Measurements from ENCODE around the gene ADAM12. TPM values are rescaled to one million over a fixed set of nuclear protein-coding genes. Genes with fewer than 3 reads are reported as not detected.

Gene ADAM12
- total and polyA plus RNA-seq, 2 experiments from 2014 or later, result 0.13 to 0.87 TPM

DNA sequence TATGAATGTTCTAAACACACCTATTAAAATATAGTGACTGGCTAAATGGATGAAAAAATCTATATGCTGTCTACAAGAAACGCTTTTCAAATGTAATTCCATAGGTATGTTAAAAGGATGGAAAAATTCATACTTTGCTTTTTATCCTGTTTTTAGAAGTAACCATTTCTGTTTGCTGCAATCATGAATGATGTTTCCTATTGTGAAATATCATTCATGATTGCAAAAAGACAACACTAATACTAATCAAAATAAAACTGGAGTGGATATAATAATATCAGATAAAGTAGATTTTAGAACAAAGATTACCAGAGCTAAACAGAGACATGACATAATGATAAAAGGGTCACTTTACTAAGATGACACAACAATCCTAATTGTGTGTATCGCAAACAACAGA lies 353.7 kb downstream of the ADAM12 start (continued):
- TF ChIP-seq, protein P1, sequence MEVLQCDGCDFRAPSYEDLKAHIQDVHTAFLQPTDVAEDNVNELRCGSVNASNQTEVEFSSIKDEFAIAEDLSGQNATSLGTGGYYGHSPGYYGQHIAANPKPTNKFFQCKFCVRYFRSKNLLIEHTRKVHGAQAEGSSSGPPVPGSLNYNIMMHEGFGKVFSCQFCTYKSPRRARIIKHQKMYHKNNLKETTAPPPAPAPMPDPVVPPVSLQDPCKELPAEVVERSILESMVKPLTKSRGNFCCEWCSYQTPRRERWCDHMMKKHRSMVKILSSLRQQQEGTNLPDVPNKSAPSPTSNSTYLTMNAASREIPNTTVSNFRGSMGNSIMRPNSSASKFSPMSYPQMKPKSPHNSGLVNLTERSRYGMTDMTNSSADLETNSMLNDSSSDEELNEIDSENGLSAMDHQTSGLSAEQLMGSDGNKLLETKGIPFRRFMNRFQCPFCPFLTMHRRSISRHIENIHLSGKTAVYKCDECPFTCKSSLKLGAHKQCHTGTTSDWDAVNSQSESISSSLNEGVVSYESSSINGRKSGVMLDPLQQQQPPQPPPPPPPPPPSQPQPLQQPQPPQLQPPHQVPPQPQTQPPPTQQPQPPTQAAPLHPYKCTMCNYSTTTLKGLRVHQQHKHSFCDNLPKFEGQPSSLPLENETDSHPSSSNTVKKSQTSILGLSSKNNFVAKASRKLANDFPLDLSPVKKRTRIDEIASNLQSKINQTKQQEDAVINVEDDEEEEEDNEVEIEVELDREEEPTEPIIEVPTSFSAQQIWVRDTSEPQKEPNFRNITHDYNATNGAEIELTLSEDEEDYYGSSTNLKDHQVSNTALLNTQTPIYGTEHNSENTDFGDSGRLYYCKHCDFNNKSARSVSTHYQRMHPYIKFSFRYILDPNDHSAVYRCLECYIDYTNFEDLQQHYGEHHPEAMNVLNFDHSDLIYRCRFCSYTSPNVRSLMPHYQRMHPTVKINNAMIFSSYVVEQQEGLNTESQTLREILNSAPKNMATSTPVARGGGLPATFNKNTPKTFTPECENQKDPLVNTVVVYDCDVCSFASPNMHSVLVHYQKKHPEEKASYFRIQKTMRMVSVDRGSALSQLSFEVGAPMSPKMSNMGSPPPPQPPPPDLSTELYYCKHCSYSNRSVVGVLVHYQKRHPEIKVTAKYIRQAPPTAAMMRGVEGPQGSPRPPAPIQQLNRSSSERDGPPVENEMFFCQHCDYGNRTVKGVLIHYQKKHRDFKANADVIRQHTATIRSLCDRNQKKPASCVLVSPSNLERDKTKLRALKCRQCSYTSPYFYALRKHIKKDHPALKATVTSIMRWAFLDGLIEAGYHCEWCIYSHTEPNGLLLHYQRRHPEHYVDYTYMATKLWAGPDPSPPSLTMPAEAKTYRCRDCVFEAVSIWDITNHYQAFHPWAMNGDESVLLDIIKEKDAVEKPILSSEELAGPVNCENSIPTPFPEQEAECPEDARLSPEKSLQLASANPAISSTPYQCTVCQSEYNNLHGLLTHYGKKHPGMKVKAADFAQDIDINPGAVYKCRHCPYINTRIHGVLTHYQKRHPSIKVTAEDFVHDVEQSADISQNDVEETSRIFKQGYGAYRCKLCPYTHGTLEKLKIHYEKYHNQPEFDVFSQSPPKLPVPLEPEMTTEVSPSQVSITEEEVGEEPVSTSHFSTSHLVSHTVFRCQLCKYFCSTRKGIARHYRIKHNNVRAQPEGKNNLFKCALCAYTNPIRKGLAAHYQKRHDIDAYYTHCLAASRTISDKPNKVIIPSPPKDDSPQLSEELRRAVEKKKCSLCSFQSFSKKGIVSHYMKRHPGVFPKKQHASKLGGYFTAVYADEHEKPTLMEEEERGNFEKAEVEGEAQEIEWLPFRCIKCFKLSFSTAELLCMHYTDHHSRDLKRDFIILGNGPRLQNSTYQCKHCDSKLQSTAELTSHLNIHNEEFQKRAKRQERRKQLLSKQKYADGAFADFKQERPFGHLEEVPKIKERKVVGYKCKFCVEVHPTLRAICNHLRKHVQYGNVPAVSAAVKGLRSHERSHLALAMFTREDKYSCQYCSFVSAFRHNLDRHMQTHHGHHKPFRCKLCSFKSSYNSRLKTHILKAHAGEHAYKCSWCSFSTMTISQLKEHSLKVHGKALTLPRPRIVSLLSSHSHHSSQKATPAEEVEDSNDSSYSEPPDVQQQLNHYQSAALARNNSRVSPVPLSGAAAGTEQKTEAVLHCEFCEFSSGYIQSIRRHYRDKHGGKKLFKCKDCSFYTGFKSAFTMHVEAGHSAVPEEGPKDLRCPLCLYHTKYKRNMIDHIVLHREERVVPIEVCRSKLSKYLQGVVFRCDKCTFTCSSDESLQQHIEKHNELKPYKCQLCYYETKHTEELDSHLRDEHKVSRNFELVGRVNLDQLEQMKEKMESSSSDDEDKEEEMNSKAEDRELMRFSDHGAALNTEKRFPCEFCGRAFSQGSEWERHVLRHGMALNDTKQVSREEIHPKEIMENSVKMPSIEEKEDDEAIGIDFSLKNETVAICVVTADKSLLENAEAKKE (CRISPR knock-in tag; IDR thresholded peaks at IDR 0.05), result no peak
- no peak for TF ChIP-seq EZH2phosphoT487 (IDR thresholded peaks at IDR 0.05; ENCODE audit: unreplicated experiment)
- TF ChIP-seq JUNB (IDR thresholded peaks at IDR 0.05; ENCODE audit: unreplicated experiment), result no peak

DNA sequence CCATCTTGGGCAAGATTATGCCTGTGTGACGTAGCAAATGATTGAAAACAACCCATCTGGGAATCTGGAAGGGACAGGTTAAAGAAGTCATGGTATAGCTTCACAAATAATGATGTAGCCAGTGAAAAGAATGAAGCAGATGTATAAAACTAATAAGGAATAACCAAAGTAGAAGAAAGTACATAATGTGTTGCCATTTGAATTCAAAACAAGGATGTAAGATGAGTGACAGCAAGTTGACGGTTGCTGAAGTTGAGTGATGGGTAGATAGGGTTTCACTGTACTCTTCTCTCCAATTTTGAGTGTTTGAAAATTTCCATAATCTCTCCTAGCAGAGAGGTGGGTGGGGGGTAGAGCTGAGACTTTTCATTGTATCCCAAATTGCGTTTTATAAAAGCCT lies 358.3 kb downstream of the ADAM12 start:
- H3K4me3 Mint-ChIP-seq, result no peak overlapping the region
- peaks cover 26% of the 10 kb centered on the region for H3K9me3 Mint-ChIP-seq
- peaks cover 5% of the 10 kb centered on the region for H3K27me3 Mint-ChIP-seq (ENCODE audit: insufficient read depth, low read depth, poor library complexity)
- no peak overlapping the region for H2AFZ ChIP-seq
- H3K36me3 ChIP-seq (ENCODE audit: insufficient read depth), result 0 out of 2 replicates have a peak, but pooled peaks cover 4% of the 10 kb centered on the region
- H3K4me1 Mint-ChIP-seq, result no peaks in the 10 kb centered on the region
- H3K36me3 Mint-ChIP-seq (ENCODE audit: low read depth), result peaks cover 3% of the 10 kb centered on the region; the same call in 1 of the 3 replicates
- TF ChIP-seq ZNF114 (CRISPR knock-in tag; IDR thresholded peaks at IDR 0.05) (no peak), EZH2phosphoT487 (IDR thresholded peaks at IDR 0.05; ENCODE audit: unreplicated experiment) (no peak), NANOG (IDR thresholded peaks at IDR 0.05; ENCODE audit: borderline replicate concordance) (no peak)
- H3K27ac ChIP-seq (ENCODE audit: low read depth), result no peak overlapping the region
- H3K27me3 ChIP-seq (ENCODE audit: insufficient read depth), result no peaks in the 10 kb centered on the region
- no peaks in the 10 kb centered on the region for H4K20me1 ChIP-seq (replicated peaks; ENCODE audit: insufficient read depth)
- no peaks in the 10 kb centered on the region for H3K4me1 ChIP-seq (ENCODE audit: insufficient read depth)
- no peak overlapping the region for H3K27ac Mint-ChIP-seq
- no peak overlapping the region for H3K4me3 ChIP-seq
- DNase-seq (ENCODE audit: low spot score), result no peak
- no peak for ATAC-seq
- H3F3A ChIP-seq (replicated peaks; ENCODE audit: low read depth), result no peaks in the 10 kb centered on the region
- H3K4me2 ChIP-seq, result no peak overlapping the region
- H3K79me2 ChIP-seq (replicated peaks; ENCODE audit: insufficient read depth), result no peaks in the 10 kb centered on the region
- H3K9me2 ChIP-seq (ENCODE audit: insufficient read depth), result 0 out of 2 replicates have a peak, but pooled peaks cover 3% of the 10 kb centered on the region
